ENCODE data around the gene SERPINB12.

- TF ChIP-seq CTCF (IDR thresholded peaks at IDR 0.05): no peak
- TF ChIP-seq REST (IDR thresholded peaks at IDR 0.05; ENCODE audit: insufficient read depth in 1 of 2, low read depth in 2 of 2, low read length in 1 of 2): no peak
- no peak for TF ChIP-seq SIN3A (IDR thresholded peaks at IDR 0.05; ENCODE audit: borderline replicate concordance, insufficient read depth, low read depth, low read length)
These were observed 22.4 kb downstream of the SERPINB12 start for GRCh38 chr18:63564561-63564960.
